ENCODE data around the gene HSDL2.

Gene HSDL2

GRCh38 chr9:112375361-112375760 is 4.5 kb upstream of the HSDL2 start:
- Histone ChIP-seq H3K9ac (ENCODE audit: insufficient read length) (no peak overlapping the region), H3K27ac (no peak overlapping the region), H3K36me3 (ENCODE audit: insufficient read depth, low read length) (no peaks in the 10 kb centered on the region), H3K4me3 (no peak overlapping the region), H3K9me3 (ENCODE audit: low read depth, low read length) (no peaks in the 10 kb centered on the region)
- TF ChIP-seq EZH2 (IDR thresholded peaks at IDR 0.05) (no peak), POLR2AphosphoS5 (IDR thresholded peaks at IDR 0.05; ENCODE audit: borderline replicate concordance, low read depth, low read length) (no peak), FOXP2 (optimal IDR thresholded peaks at IDR 0.05; ENCODE audit: control extremely low read depth, extremely low read length, insufficient read depth) (no peak)
- DNase-seq (ENCODE audit: low read depth, low spot score), result no peak

DNA sequence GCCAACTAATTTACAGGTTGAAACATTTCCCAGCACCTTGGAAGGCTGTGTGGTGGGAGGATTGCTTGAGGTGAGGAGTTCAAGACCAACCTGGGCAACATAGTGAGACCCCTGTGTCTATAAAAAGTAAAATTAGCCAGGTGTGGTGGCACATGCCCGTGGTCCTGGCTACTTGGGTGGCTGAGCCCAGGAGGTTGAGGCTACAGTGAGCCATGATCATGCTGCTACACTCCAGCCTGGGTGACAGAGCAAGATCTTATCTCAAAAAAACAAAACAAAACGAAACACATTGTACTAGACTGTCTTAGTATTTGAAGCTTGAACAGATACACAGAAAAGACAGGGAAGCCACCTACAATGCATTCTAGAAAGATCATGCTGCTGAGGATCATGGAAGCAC is 2.8 kb upstream of the HSDL2 start:
- H3K9ac ChIP-seq (ENCODE audit: insufficient read length), result no peak overlapping the region
- no peak overlapping the region for H3K27ac ChIP-seq
- no peak overlapping the region for H3K4me3 ChIP-seq
- no peaks in the 10 kb centered on the region for H3K36me3 ChIP-seq (ENCODE audit: insufficient read depth, low read length)
- DNase-seq (ENCODE audit: low read depth, low spot score), result no peak
- TF ChIP-seq POLR2AphosphoS5 (IDR thresholded peaks at IDR 0.05; ENCODE audit: borderline replicate concordance, low read depth, low read length) (no peak), FOXP2 (optimal IDR thresholded peaks at IDR 0.05; ENCODE audit: control extremely low read depth, extremely low read length, insufficient read depth) (no peak), EZH2 (IDR thresholded peaks at IDR 0.05) (no peak)
- no peaks in the 10 kb centered on the region for H3K9me3 ChIP-seq (ENCODE audit: low read depth, low read length)

GRCh38 chr9:112377684-112378327 is 2.1 kb upstream of the HSDL2 start:
- TF ChIP-seq FOXP2 (optimal IDR thresholded peaks at IDR 0.05; ENCODE audit: control extremely low read depth, extremely low read length, insufficient read depth) (no peak), POLR2AphosphoS5 (IDR thresholded peaks at IDR 0.05; ENCODE audit: borderline replicate concordance, low read depth, low read length) (no peak), EZH2 (IDR thresholded peaks at IDR 0.05) (no peak)
- Histone ChIP-seq H3K9me3 (ENCODE audit: low read depth, low read length) (no peaks in the 10 kb centered on the region), H3K9ac (ENCODE audit: insufficient read length) (peak overlapping the region; percentile 0), H3K36me3 (ENCODE audit: insufficient read depth, low read length) (no peaks in the 10 kb centered on the region), H3K4me3 (peak overlapping the region; percentile 92), H3K27ac (no peak overlapping the region)
- no peak for DNase-seq (ENCODE audit: low read depth, low spot score)

GRCh38 chr9:112378328-112379176 is 1.4 kb upstream of the HSDL2 start:
- Histone ChIP-seq H3K9ac (ENCODE audit: insufficient read length) (peak overlapping the region; percentile 89), H3K36me3 (ENCODE audit: insufficient read depth, low read length) (no peaks in the 10 kb centered on the region), H3K4me3 (peak overlapping the region; percentile 92), H3K27ac (no peak overlapping the region), H3K9me3 (ENCODE audit: low read depth, low read length) (no peaks in the 10 kb centered on the region)
- no peak for DNase-seq (ENCODE audit: low read depth, low spot score)
- TF ChIP-seq EZH2 (IDR thresholded peaks at IDR 0.05) (no peak), FOXP2 (optimal IDR thresholded peaks at IDR 0.05; ENCODE audit: control extremely low read depth, extremely low read length, insufficient read depth) (no peak), POLR2AphosphoS5 (IDR thresholded peaks at IDR 0.05; ENCODE audit: borderline replicate concordance, low read depth, low read length) (no peak)

- peak overlapping the region; percentile 89 for H3K9ac ChIP-seq (ENCODE audit: insufficient read length)
- peak overlapping the region; percentile 72 for H3K27ac ChIP-seq
- TF ChIP-seq FOXP2 (optimal IDR thresholded peaks at IDR 0.05; ENCODE audit: control extremely low read depth, extremely low read length, insufficient read depth) (no peak), EZH2 (IDR thresholded peaks at IDR 0.05) (no peak), POLR2AphosphoS5 (IDR thresholded peaks at IDR 0.05; ENCODE audit: borderline replicate concordance, low read depth, low read length) (peak; percentile 95)
- H3K36me3 ChIP-seq (ENCODE audit: insufficient read depth, low read length), result no peaks in the 10 kb centered on the region
- DNase-seq (ENCODE audit: low read depth, low spot score), result peak; percentile 86
- H3K4me3 ChIP-seq, result peak overlapping the region; percentile 92
- no peaks in the 10 kb centered on the region for H3K9me3 ChIP-seq (ENCODE audit: low read depth, low read length)
These were observed 469 bp upstream of the HSDL2 start for GRCh38 chr9:112379177-112380101.

DNA sequence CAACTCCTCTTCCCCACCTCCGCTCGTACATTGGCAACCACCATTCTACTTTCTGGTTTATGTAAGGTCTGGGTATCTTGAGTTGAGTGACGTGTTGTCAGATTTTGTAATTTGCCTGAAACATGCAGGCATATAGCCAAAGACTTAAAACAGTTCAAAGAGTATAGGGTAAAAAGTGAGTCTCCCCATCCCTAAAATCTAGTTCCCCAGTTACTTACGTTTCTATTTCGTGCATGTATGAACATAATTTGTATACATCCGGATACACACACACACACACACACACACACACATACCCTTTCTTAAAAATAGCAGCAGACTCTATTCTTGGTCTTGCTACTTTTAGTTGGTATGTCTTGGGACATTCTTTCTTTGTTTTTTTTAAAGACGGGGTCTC is 915 bp downstream of the HSDL2 start:
- TF ChIP-seq FOXP2 (optimal IDR thresholded peaks at IDR 0.05; ENCODE audit: control extremely low read depth, extremely low read length, insufficient read depth) (no peak), EZH2 (IDR thresholded peaks at IDR 0.05) (no peak), POLR2AphosphoS5 (IDR thresholded peaks at IDR 0.05; ENCODE audit: borderline replicate concordance, low read depth, low read length) (no peak)
- peak overlapping the region; percentile 92 for H3K4me3 ChIP-seq
- no peaks in the 10 kb centered on the region for H3K9me3 ChIP-seq (ENCODE audit: low read depth, low read length)
- DNase-seq (ENCODE audit: low read depth, low spot score), result peak; percentile 14
- no peak overlapping the region for H3K27ac ChIP-seq
- no peaks in the 10 kb centered on the region for H3K36me3 ChIP-seq (ENCODE audit: insufficient read depth, low read length)
- H3K9ac ChIP-seq (ENCODE audit: insufficient read length), result peak overlapping the region; percentile 76

GRCh38 chr9:112382066-112382465 is 2.2 kb downstream of the HSDL2 start:
- DNase-seq (ENCODE audit: low read depth, low spot score), result no peak
- H3K4me3 ChIP-seq, result no peak overlapping the region
- no peaks in the 10 kb centered on the region for H3K9me3 ChIP-seq (ENCODE audit: low read depth, low read length)
- H3K27ac ChIP-seq, result no peak overlapping the region
- H3K36me3 ChIP-seq (ENCODE audit: insufficient read depth, low read length), result no peaks in the 10 kb centered on the region
- no peak for TF ChIP-seq EZH2 (IDR thresholded peaks at IDR 0.05)
- TF ChIP-seq POLR2AphosphoS5 (IDR thresholded peaks at IDR 0.05; ENCODE audit: borderline replicate concordance, low read depth, low read length), result no peak
- no peak for TF ChIP-seq FOXP2 (optimal IDR thresholded peaks at IDR 0.05; ENCODE audit: control extremely low read depth, extremely low read length, insufficient read depth)
- no peak overlapping the region for H3K9ac ChIP-seq (ENCODE audit: insufficient read length)

All from SK-N-MC (cell line).